Fibroblast of mammary gland (primary cell): Measurements from ENCODE around the gene TRA2A.
A peak's percentile ranks its signal among the peaks of the same experiment; 100 is the strongest.

Experiments used
- DNase-seq: peaks from one replicate; pipeline ENCODE4 v3.0.0-alpha.2; 2010; ENCODE audit warnings: low read depth
- H3K4me3 ChIP-seq: 2 replicates; pipeline ENCODE4 v1.5.1; 2011; ENCODE audit warnings: low read depth, mild to moderate bottlenecking, low read length, moderate library complexity; ENCODE audit not compliant: control insufficient read depth
- TF ChIP-seq, protein P1 (sequence below): conservative IDR thresholded peaks from 2 replicates; pipeline ENCODE4 v1.5.1; 2011; ENCODE audit warnings: low read depth, low read length, inconsistent platforms; ENCODE audit not compliant: control insufficient read depth, insufficient read depth

Gene TRA2A

DNA sequence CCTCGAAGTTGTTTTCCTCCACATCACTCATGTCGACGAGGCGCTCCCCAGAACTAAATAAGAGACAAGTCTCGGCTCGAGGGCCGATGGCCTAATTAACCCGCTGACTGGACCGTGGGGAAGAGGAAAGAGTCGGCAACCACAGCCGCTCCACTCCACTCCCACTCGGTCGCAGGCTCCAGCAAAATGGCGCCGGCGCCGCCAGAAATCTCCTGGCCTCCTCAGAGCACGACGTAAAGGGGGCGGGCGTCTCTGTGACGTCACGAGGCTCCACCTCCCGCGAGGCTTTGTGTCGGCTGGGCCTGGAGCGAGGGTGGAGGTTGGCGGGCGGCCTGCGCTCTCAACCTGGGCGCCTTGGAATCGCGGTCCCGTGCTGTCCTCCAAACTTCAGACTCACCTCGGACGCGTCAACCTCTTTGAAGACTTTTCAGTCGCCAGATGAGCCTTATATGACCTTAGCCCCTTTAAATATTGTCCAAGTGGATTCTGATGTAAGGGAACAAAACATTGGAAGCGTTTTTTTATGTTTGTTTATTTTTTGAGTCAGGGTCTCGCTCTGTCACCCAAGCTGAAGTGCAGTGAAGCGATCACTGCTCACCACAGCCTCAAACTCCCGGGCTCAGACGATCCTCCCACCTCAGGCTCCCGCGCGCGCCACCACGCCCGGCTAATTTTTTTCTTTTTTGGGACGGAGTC lies at the start of gene TRA2A:
Gene TRA2A (minus strand): TSS at position 188 of the 696 bp plus-strand sequence. CDS start 157 bp downstream, at position 31.
- peak within 1 kb of the TSS; percentile 99 for H3K4me3 ChIP-seq
- TF ChIP-seq, protein P1, sequence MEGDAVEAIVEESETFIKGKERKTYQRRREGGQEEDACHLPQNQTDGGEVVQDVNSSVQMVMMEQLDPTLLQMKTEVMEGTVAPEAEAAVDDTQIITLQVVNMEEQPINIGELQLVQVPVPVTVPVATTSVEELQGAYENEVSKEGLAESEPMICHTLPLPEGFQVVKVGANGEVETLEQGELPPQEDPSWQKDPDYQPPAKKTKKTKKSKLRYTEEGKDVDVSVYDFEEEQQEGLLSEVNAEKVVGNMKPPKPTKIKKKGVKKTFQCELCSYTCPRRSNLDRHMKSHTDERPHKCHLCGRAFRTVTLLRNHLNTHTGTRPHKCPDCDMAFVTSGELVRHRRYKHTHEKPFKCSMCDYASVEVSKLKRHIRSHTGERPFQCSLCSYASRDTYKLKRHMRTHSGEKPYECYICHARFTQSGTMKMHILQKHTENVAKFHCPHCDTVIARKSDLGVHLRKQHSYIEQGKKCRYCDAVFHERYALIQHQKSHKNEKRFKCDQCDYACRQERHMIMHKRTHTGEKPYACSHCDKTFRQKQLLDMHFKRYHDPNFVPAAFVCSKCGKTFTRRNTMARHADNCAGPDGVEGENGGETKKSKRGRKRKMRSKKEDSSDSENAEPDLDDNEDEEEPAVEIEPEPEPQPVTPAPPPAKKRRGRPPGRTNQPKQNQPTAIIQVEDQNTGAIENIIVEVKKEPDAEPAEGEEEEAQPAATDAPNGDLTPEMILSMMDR, result no peak
- DNase-seq, result peak; percentile 92

GRCh38 chr7:23570592-23571200 lies 38.9 kb upstream of the TRA2A start:
- no peak overlapping the region for H3K4me3 ChIP-seq
- TF ChIP-seq, protein P1, result peak; percentile 92
- peak; percentile 75 for DNase-seq

- DNase-seq, result no peak
- H3K4me3 ChIP-seq, result no peak overlapping the region
- TF ChIP-seq, protein P1, result no peak
These were observed 26.5 kb upstream of the TRA2A start for GRCh38 chr7:23558303-23558702.

DNA sequence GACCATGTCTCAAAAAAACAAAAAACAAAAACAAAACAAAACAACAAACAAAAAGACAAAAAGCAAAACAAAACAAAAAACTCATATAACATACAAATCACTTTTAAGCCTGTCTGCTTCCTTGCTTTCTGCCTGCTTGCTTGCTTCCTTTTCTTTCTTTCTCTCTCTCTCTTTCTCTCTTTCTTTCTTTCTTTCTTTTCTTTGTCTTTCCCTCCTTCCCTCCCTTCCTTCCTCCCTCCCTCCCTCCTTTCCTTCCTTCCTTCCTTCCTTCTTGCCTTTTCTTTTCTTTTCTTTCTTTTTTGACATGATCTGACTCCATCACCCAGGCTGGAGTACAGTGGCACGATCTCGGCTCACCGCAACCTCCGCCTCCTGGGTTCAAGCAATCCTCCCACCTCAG lies 15.9 kb upstream of the TRA2A start:
- TF ChIP-seq, protein P1, result no peak
- DNase-seq, result no peak
- no peak overlapping the region for H3K4me3 ChIP-seq

- H3K4me3 ChIP-seq, result no peak overlapping the region
- peak; percentile 91 for DNase-seq
- TF ChIP-seq, protein P1, result peak; percentile 99
These were observed 15.3 kb upstream of the TRA2A start for GRCh38 chr7:23546897-23547572.

DNA sequence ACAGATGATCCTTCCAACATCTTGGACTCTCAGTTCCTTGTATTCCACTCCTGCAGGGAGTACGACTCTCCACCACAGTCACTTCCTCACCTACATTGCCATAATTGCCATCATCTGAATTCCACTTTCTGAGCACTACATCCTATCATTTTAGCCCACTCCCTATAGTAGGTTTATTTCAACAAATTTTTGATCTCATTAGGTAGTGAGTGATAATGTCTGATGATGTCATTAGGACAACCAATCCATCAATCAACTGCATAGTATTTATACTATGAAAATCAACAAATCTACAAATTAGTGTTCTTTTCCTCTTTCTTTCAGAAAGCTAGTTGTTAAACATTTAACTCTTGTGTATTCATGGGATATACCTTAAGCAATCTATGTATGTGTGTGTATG lies 13.7 kb upstream of the TRA2A start:
- no peak overlapping the region for H3K4me3 ChIP-seq
- TF ChIP-seq, protein P1, result no peak
- no peak for DNase-seq
